PC-3 (cell line): ENCODE results near the gene R3HDM1. TPM values are rescaled to one million over a fixed set of nuclear protein-coding genes. Genes with fewer than 3 reads are reported as not detected.

Experiments
- ATAC-seq: fragments of 200-7000 bp; cut with Tn5 transposase; 2 replicates; pipeline ENCODE4 v1.9.1; 2020; ENCODE audit warnings: mild to moderate bottlenecking, moderate library complexity
- BruUV-seq: library from RNA; stranded (reverse); fragments of 400-500 nt; replicated peaks from 2 replicates; lab custom pipeline; 2021; lab: Mats Ljungman, UMichigan
- CTCF ChIA-PET: fragments of 300-600 bp; sonication (Branson Sonifier 250); formaldehyde crosslinking; loops from one replicate; lab custom pipeline; 2022; ENCODE audit warnings: antibody characterized with exemption; lab: Charles Lee
- POLR2A ChIA-PET: fragments of 300-600 bp; sonication (Branson Sonifier 250); formaldehyde crosslinking; loops from one replicate; lab custom pipeline; 2022; ENCODE audit warnings: antibody characterized with exemption; ENCODE audit not compliant: unreplicated experiment; lab: Charles Lee
- DNase-seq: peaks from one replicate; pipeline ENCODE4 v3.0.0-alpha.2; 2015
- H2AFZ ChIP-seq: fragments of 300-600 bp; sonication (generic); 2 replicates; pipeline ENCODE4 v1.6.0; 2016; ENCODE audit warnings: antibody characterized with exemption, low read length
- H3F3A ChIP-seq: fragments of 300-600 bp; sonication (generic); one replicate; pipeline ENCODE4 v1.6.0; 2017; ENCODE audit warnings: antibody characterized with exemption, low read length, control low read depth, mild to moderate bottlenecking; ENCODE audit not compliant: unreplicated experiment
- H3K27ac ChIP-seq: fragments of 300-600 bp; sonication (generic); 2 replicates; pipeline ENCODE4 v1.5.1; 2016; ENCODE audit warnings: mild to moderate bottlenecking, low read length
- H3K27me3 ChIP-seq: fragments of 300-600 bp; sonication (generic); 2 replicates; pipeline ENCODE4 v1.6.1; 2016; ENCODE audit warnings: low read length, mixed read lengths
- H3K36me3 ChIP-seq: fragments of 300-600 bp; sonication (generic); 2 replicates; pipeline ENCODE4 v1.6.1; 2016; ENCODE audit warnings: low read depth, mixed run types, low read length, mixed read lengths
- H3K4me1 ChIP-seq: fragments of 300-600 bp; sonication (generic); 2 replicates; pipeline ENCODE4 v1.5.1; 2016; ENCODE audit warnings: low read length; ENCODE audit not compliant: insufficient read depth
- H3K4me2 ChIP-seq: fragments of 300-600 bp; sonication (generic); 2 replicates; pipeline ENCODE4 v1.6.0; 2016; ENCODE audit warnings: low read length
- H3K4me3 ChIP-seq: fragments of 300-600 bp; sonication (generic); 2 replicates; pipeline ENCODE4 v1.5.1; 2016; ENCODE audit warnings: mild to moderate bottlenecking, low read length, mixed read lengths
- H3K79me2 ChIP-seq: fragments of 300-600 bp; sonication (generic); 2 replicates; pipeline ENCODE4 v1.6.1; 2017; ENCODE audit warnings: low read length, mixed read lengths
- H3K9ac ChIP-seq: fragments of 300-600 bp; sonication (generic); 2 replicates; pipeline ENCODE4 v1.6.0; 2016; ENCODE audit warnings: mild to moderate bottlenecking, low read length
- H3K9me2 ChIP-seq: fragments of 300-600 bp; sonication (generic); replicated peaks from 2 replicates; pipeline ENCODE4 v1.6.1; 2016; ENCODE audit warnings: mixed run types, low read length, mixed read lengths
- H3K9me3 ChIP-seq: fragments of 300-600 bp; sonication (generic); 2 replicates; pipeline ENCODE4 v1.6.1; 2016; ENCODE audit warnings: low read length, mixed read lengths
- H4K20me1 ChIP-seq: fragments of 300-600 bp; sonication (generic); 2 replicates; pipeline ENCODE4 v1.6.1; 2016; ENCODE audit warnings: low read length, mixed read lengths
- EZH2 ChIP-seq: fragments of 300-600 bp; sonication (generic); IDR thresholded peaks from one replicate; pipeline ENCODE4 v1.6.1; 2017; ENCODE audit warnings: antibody characterized with exemption, mild to moderate bottlenecking, low read length; ENCODE audit not compliant: unreplicated experiment
- EZH2phosphoT487 ChIP-seq: fragments of 300-600 bp; sonication (generic); IDR thresholded peaks from 2 replicates; pipeline ENCODE4 v1.6.1; 2018; ENCODE audit warnings: mild to moderate bottlenecking, antibody characterized with exemption, low read length, borderline replicate concordance
- intact Hi-C: fragments of 100-400 bp; cut with micrococcal nuclease; formaldehyde crosslinking; loops from 2 replicates; pipeline ENCODE4 v1.9.0; 2023
- total RNA-seq: library from RNA; depleted of rRNA; stranded (reverse); fragments of >200 nt; gene quantifications from 2 replicates; pipeline ENCODE4 v1.2.3, GENCODE V29; 2014
- TF ChIP-seq, protein P1 (sequence below): fragments of 300-600 bp; sonication (generic); conservative IDR thresholded peaks from 2 replicates; pipeline ENCODE4 v1.5.1; 2017; ENCODE audit warnings: antibody characterized with exemption, low read depth, mild to moderate bottlenecking, low read length

R3HDM1 gene
- total RNA-seq, 1 experiment from 2014 or later = 12.8 TPM

- Histone ChIP-seq H3K36me3 (no peaks in the 10 kb centered on the region; the same call in 1 of the 2 replicates), H3K4me3 (no peak overlapping the region), H3K27me3 (no peaks in the 10 kb centered on the region), H3K27ac (no peak overlapping the region), H2AFZ (no peak overlapping the region), H3F3A (no peaks in the 10 kb centered on the region), H3K79me2 (no peaks in the 10 kb centered on the region), H3K9ac (no peak overlapping the region), H3K4me2 (no peak overlapping the region), H4K20me1 (no peaks in the 10 kb centered on the region), H3K9me3 (no peaks in the 10 kb centered on the region), H3K9me2 (no peaks in the 10 kb centered on the region), H3K4me1 (no peaks in the 10 kb centered on the region)
- ChIA-PET CTCF (no interaction called here), POLR2A (no interaction called here)
- no peak for DNase-seq
- intact Hi-C loops = no loop called here
- no peak for ATAC-seq
- TF ChIP-seq, protein P1, sequence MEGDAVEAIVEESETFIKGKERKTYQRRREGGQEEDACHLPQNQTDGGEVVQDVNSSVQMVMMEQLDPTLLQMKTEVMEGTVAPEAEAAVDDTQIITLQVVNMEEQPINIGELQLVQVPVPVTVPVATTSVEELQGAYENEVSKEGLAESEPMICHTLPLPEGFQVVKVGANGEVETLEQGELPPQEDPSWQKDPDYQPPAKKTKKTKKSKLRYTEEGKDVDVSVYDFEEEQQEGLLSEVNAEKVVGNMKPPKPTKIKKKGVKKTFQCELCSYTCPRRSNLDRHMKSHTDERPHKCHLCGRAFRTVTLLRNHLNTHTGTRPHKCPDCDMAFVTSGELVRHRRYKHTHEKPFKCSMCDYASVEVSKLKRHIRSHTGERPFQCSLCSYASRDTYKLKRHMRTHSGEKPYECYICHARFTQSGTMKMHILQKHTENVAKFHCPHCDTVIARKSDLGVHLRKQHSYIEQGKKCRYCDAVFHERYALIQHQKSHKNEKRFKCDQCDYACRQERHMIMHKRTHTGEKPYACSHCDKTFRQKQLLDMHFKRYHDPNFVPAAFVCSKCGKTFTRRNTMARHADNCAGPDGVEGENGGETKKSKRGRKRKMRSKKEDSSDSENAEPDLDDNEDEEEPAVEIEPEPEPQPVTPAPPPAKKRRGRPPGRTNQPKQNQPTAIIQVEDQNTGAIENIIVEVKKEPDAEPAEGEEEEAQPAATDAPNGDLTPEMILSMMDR = no peak
- TF ChIP-seq EZH2phosphoT487 (no peak), EZH2 (no peak)
- no TSS peak for BruUV-seq
Observed at GRCh38 chr2:135630488-135630887, 99.2 kb downstream of the R3HDM1 start.

DNA sequence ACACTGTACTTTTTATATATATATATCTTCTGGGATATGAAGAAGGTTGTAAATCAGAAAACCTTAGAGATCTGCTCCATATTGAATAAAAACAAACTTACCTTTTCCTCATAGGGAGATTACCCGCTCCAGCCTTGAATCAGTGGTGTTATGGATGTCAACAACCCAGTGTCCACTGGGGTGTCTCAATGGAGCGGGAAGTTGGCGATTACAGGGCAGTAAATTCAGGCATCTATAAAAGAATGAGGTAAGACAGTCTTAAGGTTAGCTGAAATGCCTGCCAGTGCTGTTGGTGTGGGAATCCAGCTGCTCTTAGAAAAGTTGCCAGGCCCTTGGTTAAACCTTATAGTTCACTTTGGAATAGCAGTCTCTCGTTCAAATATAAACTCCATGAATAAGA lies 102.3 kb downstream of the R3HDM1 start:
- no peak for TF ChIP-seq EZH2phosphoT487
- TF ChIP-seq, protein P1 = no peak
- no peak for TF ChIP-seq EZH2
- no TSS peak for BruUV-seq
- POLR2A ChIA-PET = no interaction called here
- Histone ChIP-seq H3K9me3 (no peaks in the 10 kb centered on the region), H3K4me2 (no peak overlapping the region), H3K36me3 (no peaks in the 10 kb centered on the region; the same call in 1 of the 2 replicates), H3F3A (no peaks in the 10 kb centered on the region), H3K9me2 (no peaks in the 10 kb centered on the region), H4K20me1 (no peaks in the 10 kb centered on the region), H3K27ac (no peak overlapping the region), H3K27me3 (no peaks in the 10 kb centered on the region), H3K79me2 (no peaks in the 10 kb centered on the region), H3K4me1 (no peaks in the 10 kb centered on the region), H2AFZ (no peak overlapping the region), H3K9ac (no peak overlapping the region), H3K4me3 (no peak overlapping the region)
- CTCF ChIA-PET = no interaction called here
- intact Hi-C loops = no loop called here
- ATAC-seq (no peak), DNase-seq (no peak)

- peaks cover 9% of the 10 kb centered on the region; the same call in 1 of the 2 replicates for H3K36me3 ChIP-seq
- H3K4me2 ChIP-seq = no peak overlapping the region
- no peaks in the 10 kb centered on the region for H4K20me1 ChIP-seq
- H3K9ac ChIP-seq = no peak overlapping the region
- H3K4me3 ChIP-seq = no peak overlapping the region
- intact Hi-C loops = no loop called here
- BruUV-seq = no TSS peak
- no peaks in the 10 kb centered on the region for H3K9me3 ChIP-seq
- TF ChIP-seq EZH2 = no peak
- TF ChIP-seq, protein P1 = no peak
- TF ChIP-seq EZH2phosphoT487 = no peak
- H3K4me1 ChIP-seq = no peaks in the 10 kb centered on the region
- no peaks in the 10 kb centered on the region for H3F3A ChIP-seq
- H3K79me2 ChIP-seq = no peaks in the 10 kb centered on the region
- POLR2A ChIA-PET = no interaction called here
- H3K27ac ChIP-seq = no peak overlapping the region
- no peaks in the 10 kb centered on the region for H3K9me2 ChIP-seq
- CTCF ChIA-PET = no interaction called here
- no peak overlapping the region for H2AFZ ChIP-seq
- H3K27me3 ChIP-seq = no peaks in the 10 kb centered on the region
- DNase-seq = no peak
- no peak for ATAC-seq
Observed at GRCh38 chr2:135635212-135635835, 104.0 kb downstream of the R3HDM1 start.
